ENCODE results near the gene KRI1.

KRI1 gene

DNA sequence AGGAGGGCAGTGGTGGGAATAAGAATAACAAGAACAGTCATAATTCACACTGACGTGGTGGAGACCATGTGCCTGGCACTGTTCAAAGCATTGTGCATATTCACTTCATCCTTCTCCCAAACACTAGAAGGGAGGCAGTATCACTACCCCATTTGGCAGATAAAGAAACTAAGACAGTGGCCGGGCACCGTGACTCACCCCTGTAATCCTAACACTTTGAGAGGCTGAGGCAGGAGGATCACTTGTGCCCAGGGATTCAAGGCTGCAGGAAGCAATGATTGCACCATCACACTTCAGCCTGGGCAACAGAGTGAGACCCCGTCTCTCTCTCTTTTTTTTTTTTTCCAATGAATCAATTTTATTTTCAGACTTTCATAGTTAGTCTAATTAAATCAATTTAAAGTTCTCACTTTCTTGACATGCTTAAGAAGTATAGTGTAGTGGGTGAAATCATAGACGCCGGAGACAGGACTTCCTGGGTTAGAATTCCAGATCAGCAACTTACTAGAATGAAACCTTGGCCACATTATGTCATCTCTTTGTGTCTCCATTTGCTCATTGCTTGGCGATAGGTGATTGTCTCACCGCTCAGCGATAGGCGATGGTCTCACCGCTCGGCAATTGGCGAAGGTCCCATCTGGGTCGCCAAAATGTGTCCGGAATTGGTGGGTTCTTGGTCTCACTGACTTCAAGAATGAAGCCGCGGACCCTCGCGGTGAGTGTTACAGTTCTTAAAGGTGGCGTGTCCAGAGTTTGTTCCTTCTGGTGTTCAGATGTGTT is 27.4 kb downstream of the KRI1 start:
- Histone ChIP-seq H3K4me1 (ENCODE audit: low read length) (peaks cover 3% of the 10 kb centered on the region; the same call in 1 of the 2 replicates), H3K4me3 (ENCODE audit: low read length) (no peak overlapping the region)
- TF ChIP-seq EZH2phosphoT487 (IDR thresholded peaks at IDR 0.05; ENCODE audit: low read length) (no peak), EZH2 (optimal IDR thresholded peaks at IDR 0.05; ENCODE audit: low read depth, low read length) (no peak)
- TF ChIP-seq, protein P1, sequence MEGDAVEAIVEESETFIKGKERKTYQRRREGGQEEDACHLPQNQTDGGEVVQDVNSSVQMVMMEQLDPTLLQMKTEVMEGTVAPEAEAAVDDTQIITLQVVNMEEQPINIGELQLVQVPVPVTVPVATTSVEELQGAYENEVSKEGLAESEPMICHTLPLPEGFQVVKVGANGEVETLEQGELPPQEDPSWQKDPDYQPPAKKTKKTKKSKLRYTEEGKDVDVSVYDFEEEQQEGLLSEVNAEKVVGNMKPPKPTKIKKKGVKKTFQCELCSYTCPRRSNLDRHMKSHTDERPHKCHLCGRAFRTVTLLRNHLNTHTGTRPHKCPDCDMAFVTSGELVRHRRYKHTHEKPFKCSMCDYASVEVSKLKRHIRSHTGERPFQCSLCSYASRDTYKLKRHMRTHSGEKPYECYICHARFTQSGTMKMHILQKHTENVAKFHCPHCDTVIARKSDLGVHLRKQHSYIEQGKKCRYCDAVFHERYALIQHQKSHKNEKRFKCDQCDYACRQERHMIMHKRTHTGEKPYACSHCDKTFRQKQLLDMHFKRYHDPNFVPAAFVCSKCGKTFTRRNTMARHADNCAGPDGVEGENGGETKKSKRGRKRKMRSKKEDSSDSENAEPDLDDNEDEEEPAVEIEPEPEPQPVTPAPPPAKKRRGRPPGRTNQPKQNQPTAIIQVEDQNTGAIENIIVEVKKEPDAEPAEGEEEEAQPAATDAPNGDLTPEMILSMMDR (IDR thresholded peaks at IDR 0.05; ENCODE audit: low read length) = no peak

DNA sequence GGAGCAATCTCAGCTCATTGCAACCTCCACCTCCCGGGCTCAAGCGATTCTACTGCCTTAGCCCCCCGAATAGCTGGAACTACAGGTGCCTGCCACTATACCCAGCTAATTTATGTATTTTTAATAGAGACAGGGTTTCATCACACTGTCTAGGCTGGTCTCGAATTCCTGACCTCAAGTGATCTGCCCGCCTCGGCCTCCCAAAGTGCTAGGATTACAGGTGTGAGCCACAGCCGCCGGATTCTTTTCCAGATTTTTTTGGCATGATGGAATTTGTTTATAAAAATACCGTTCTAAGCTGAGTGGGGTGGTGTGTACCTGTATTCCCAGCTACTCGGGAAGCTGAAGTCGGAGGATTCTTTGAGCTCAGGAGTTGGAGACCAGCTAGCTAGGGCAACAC is 28.1 kb downstream of the KRI1 start:
- H3F3A ChIP-seq (ENCODE audit: insufficient read depth, low read length) = no peaks in the 10 kb centered on the region
- no peak for TF ChIP-seq EZH2 (optimal IDR thresholded peaks at IDR 0.05; ENCODE audit: low read depth, low read length)
- TF ChIP-seq, protein P1 (IDR thresholded peaks at IDR 0.05; ENCODE audit: low read length) = no peak
- TF ChIP-seq EZH2phosphoT487 (IDR thresholded peaks at IDR 0.05; ENCODE audit: low read length) = no peak
- no peak overlapping the region for H3K4me3 ChIP-seq (ENCODE audit: low read length)
- no peak overlapping the region for H3K9ac ChIP-seq (ENCODE audit: low read length)
- no peak overlapping the region for H2AFZ ChIP-seq (ENCODE audit: low read length)
- H3K4me1 ChIP-seq (ENCODE audit: low read length) = no peaks in the 10 kb centered on the region
- H3K36me3 ChIP-seq (replicated peaks; ENCODE audit: insufficient read depth, low read length) = no peaks in the 10 kb centered on the region
- no peaks in the 10 kb centered on the region for H3K9me3 ChIP-seq (replicated peaks; ENCODE audit: insufficient read depth, low read length)
- peaks cover 17% of the 10 kb centered on the region for H3K27me3 ChIP-seq (replicated peaks; ENCODE audit: insufficient read depth, low read length)
- H3K9me2 ChIP-seq (replicated peaks; ENCODE audit: insufficient read depth, low read length) = no peaks in the 10 kb centered on the region
- no peaks in the 10 kb centered on the region for H3K79me2 ChIP-seq (ENCODE audit: low read length)
- no peak overlapping the region for H3K4me2 ChIP-seq (ENCODE audit: low read depth, low read length)
- DNase-seq = no peak
- no peaks in the 10 kb centered on the region for H4K20me1 ChIP-seq (ENCODE audit: insufficient read depth, low read length)
- H3K27ac ChIP-seq (ENCODE audit: low read length) = no peak overlapping the region

More for the DNA sequence above, 27.4 kb downstream of the KRI1 start:
- Histone ChIP-seq H3K9me3 (replicated peaks; ENCODE audit: insufficient read depth, low read length) (no peaks in the 10 kb centered on the region), H3K4me2 (ENCODE audit: low read depth, low read length) (no peak overlapping the region), H3K9ac (ENCODE audit: low read length) (no peak overlapping the region), H3F3A (ENCODE audit: insufficient read depth, low read length) (no peaks in the 10 kb centered on the region), H3K9me2 (replicated peaks; ENCODE audit: insufficient read depth, low read length) (no peaks in the 10 kb centered on the region), H3K36me3 (replicated peaks; ENCODE audit: insufficient read depth, low read length) (no peaks in the 10 kb centered on the region), H3K27ac (ENCODE audit: low read length) (no peak overlapping the region), H3K79me2 (ENCODE audit: low read length) (no peaks in the 10 kb centered on the region), H3K27me3 (replicated peaks; ENCODE audit: insufficient read depth, low read length) (peaks cover 17% of the 10 kb centered on the region), H4K20me1 (ENCODE audit: insufficient read depth, low read length) (no peaks in the 10 kb centered on the region), H2AFZ (ENCODE audit: low read length) (no peak overlapping the region)
- no peak for DNase-seq

DNA sequence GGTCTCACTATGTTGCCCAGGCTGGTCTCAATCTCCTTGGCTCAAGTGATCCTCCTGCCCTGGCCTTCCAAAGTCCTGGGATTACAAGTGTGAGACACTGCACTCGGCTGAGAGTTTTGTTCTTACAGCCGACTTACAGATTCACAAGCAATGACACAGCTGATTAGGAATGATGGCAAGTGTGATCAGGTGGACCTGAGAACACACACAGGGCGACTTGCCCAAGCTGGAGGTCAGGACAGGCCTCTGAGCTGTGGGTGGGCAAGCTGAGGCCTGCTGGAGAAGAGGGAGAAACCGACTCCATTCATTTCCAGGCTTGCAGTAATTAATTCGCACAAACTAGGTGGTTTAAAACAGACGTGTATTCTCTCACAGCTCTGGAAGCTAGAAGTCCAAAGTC is 30.2 kb downstream of the KRI1 start:
- DNase-seq = no peak
- H3K27ac ChIP-seq (ENCODE audit: low read length) = no peak overlapping the region
- H3K27me3 ChIP-seq (replicated peaks; ENCODE audit: insufficient read depth, low read length) = peaks cover 17% of the 10 kb centered on the region
- H3K9ac ChIP-seq (ENCODE audit: low read length) = no peak overlapping the region
- H2AFZ ChIP-seq (ENCODE audit: low read length) = no peak overlapping the region
- H3K79me2 ChIP-seq (ENCODE audit: low read length) = no peaks in the 10 kb centered on the region
- no peak for TF ChIP-seq EZH2 (optimal IDR thresholded peaks at IDR 0.05; ENCODE audit: low read depth, low read length)
- TF ChIP-seq, protein P1 (IDR thresholded peaks at IDR 0.05; ENCODE audit: low read length) = no peak
- no peak for TF ChIP-seq EZH2phosphoT487 (IDR thresholded peaks at IDR 0.05; ENCODE audit: low read length)
- no peaks in the 10 kb centered on the region for H3K4me1 ChIP-seq (ENCODE audit: low read length)
- H3K9me2 ChIP-seq (replicated peaks; ENCODE audit: insufficient read depth, low read length) = no peaks in the 10 kb centered on the region
- no peak overlapping the region for H3K4me3 ChIP-seq (ENCODE audit: low read length)
- no peaks in the 10 kb centered on the region for H3K36me3 ChIP-seq (replicated peaks; ENCODE audit: insufficient read depth, low read length)
- no peaks in the 10 kb centered on the region for H3K9me3 ChIP-seq (replicated peaks; ENCODE audit: insufficient read depth, low read length)
- no peaks in the 10 kb centered on the region for H4K20me1 ChIP-seq (ENCODE audit: insufficient read depth, low read length)
- H3K4me2 ChIP-seq (ENCODE audit: low read depth, low read length) = no peak overlapping the region
- H3F3A ChIP-seq (ENCODE audit: insufficient read depth, low read length) = no peaks in the 10 kb centered on the region

All from MM.1S (cell line).